ENCODE results near the gene HMGN2.

DNA sequence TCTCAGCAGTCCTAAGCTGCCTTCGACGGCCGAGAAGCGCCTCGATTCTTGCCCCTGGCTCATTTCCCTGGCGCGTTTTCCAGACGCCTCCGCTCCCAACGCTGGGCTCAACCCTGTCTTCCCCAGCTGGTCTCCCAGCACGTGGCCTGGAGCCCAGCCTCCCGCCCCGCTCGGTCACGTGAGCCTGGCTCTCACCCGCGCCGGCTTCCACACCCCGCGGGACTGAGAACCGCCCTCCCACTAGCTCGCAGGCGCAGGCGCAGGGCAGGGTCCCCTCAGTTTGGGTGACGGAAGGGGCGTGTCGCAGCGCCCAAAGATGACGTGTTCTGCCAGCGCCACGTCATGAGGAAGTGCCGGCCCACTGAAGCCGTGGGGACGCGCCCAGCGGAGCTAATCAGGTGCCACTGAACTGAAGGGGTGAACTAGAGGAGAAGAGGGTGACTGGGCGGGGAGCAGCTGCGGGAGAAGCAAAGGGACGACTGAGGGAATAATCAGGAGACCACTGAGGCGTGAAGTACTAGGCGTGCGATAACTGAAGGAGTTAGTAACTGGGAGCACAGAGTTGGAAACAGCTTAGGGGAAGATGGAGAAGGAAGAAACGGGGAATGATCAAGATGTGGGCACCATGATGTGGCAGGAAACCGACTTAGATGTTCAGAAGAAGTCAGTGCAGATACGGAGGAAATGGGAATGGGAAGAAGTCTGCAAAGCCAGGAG, 40.1 kb upstream of the HMGN2 start, which contains the start of gene DHDDS:
- no peak for TF ChIP-seq EZH2 (IDR thresholded peaks at IDR 0.05)
- TF ChIP-seq, protein P1, sequence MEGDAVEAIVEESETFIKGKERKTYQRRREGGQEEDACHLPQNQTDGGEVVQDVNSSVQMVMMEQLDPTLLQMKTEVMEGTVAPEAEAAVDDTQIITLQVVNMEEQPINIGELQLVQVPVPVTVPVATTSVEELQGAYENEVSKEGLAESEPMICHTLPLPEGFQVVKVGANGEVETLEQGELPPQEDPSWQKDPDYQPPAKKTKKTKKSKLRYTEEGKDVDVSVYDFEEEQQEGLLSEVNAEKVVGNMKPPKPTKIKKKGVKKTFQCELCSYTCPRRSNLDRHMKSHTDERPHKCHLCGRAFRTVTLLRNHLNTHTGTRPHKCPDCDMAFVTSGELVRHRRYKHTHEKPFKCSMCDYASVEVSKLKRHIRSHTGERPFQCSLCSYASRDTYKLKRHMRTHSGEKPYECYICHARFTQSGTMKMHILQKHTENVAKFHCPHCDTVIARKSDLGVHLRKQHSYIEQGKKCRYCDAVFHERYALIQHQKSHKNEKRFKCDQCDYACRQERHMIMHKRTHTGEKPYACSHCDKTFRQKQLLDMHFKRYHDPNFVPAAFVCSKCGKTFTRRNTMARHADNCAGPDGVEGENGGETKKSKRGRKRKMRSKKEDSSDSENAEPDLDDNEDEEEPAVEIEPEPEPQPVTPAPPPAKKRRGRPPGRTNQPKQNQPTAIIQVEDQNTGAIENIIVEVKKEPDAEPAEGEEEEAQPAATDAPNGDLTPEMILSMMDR (IDR thresholded peaks at IDR 0.05), result no peak

All from neural progenitor cell (in vitro differentiated cells).